GM12873 (cell line): ENCODE data around the gene GIMAP2.

Experiments
- TF ChIP-seq, protein P1 (sequence below): IDR thresholded peaks from 2 replicates; pipeline ENCODE4 v1.5.1; 2012; ENCODE audit warnings: low read depth, mild to moderate bottlenecking, moderate library complexity, low read length, control low read depth; ENCODE audit not compliant: insufficient read depth; ENCODE audit errors: missing control alignments

Gene GIMAP2

GRCh38 chr7:150656047-150656446, 29.5 kb upstream of the GIMAP2 start:
- TF ChIP-seq, protein P1, sequence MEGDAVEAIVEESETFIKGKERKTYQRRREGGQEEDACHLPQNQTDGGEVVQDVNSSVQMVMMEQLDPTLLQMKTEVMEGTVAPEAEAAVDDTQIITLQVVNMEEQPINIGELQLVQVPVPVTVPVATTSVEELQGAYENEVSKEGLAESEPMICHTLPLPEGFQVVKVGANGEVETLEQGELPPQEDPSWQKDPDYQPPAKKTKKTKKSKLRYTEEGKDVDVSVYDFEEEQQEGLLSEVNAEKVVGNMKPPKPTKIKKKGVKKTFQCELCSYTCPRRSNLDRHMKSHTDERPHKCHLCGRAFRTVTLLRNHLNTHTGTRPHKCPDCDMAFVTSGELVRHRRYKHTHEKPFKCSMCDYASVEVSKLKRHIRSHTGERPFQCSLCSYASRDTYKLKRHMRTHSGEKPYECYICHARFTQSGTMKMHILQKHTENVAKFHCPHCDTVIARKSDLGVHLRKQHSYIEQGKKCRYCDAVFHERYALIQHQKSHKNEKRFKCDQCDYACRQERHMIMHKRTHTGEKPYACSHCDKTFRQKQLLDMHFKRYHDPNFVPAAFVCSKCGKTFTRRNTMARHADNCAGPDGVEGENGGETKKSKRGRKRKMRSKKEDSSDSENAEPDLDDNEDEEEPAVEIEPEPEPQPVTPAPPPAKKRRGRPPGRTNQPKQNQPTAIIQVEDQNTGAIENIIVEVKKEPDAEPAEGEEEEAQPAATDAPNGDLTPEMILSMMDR: no peak

DNA sequence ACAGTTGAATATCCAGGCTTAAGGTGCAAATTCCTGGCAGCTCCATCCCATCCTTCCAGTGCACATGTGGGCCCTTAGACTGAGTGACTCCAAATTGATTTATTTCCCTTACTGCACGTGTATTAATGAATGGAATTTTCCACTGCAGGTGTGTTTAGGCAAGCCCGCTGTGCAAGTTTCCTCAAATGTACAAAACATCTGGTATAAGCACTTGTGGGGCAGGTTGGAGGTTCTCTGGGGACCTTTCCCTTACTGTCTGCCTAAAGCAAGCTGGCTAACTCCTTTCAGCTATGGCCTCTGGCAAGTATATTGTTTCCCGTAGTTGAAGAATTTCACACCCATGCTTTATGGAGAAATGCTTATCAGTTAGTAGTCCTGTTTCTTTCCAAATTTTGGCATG, 28.0 kb upstream of the GIMAP2 start:
- TF ChIP-seq, protein P1: no peak

GRCh38 chr7:150660939-150661613, 24.4 kb upstream of the GIMAP2 start:
- TF ChIP-seq, protein P1: no peak

DNA sequence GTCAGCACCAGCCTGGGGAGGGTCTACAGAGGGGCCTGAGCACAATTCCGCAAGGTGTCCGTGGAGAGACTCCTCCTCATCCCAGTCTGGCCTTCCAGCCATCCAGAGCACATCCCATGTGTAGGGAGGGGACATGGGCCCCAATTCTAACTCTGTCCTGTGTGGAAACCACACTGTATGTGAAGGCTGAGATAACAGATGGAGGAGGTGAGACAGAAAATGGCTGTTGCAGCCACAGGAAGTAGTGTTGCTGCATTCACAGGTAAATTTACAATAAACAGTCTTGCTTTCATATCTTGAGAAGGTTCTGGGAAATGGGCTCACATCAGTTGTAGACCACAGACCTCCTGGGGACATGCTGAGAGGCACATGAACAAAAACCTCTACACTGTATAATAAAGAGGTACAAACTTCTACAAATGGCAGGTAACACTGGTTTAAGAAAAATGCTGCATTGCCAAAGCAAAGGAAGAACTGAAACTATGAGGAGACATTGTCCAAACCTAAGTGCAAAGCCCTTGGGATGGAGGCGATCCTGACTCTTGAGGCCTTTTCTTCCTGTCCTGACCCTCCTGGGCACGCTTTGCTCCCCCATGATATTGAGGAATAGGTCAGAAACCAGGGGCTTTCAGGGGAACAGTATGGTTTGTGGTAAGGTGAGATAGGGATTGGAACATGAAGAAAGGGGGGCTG, 21.6 kb upstream of the GIMAP2 start:
- TF ChIP-seq, protein P1: no peak

GRCh38 chr7:150665089-150665748, 20.3 kb upstream of the GIMAP2 start:
- TF ChIP-seq, protein P1: no peak

DNA sequence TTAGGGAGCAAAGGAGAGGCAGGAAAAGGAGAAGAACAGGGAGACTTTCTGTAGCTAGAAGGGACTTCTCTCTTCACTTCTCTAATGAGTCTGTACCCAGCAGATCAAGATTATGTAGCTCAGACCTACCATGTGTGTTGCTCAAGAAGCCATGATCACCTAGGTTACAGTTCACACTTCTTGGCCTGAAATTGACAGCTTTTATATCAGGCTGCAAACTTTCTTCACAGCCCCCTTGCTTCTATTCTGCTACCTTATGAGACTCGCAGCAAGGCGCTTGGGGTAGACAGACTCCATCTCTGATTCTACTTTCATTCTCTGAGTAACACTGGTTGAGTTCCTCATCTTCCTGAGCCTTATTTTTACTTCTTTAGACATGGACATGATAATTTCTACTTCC, 19.6 kb upstream of the GIMAP2 start:
- TF ChIP-seq, protein P1: no peak

DNA sequence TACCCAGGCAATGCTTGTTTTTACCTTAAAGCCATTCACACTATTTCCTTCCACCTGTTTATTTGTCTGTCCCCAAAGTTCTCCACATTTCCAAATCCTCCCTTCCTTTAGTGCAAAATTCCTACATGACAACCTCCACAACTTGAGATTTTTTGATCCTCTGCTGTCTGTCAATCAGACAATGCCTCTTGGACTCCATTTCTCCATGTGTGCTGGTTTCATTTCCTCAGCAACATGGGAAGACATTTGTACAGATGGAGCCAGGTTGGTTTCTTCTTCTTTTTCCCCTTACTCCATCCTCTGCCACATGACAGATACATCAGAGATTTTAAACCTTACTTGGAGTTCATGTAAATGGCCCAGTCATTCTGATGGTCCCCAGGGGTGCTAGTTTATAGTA, 19.1 kb upstream of the GIMAP2 start:
- TF ChIP-seq, protein P1: no peak
